Measurements from ENCODE around the gene ATP6V1G3. TPM values are rescaled to one million over a fixed set of nuclear protein-coding genes. Genes with fewer than 3 reads are reported as not detected.
"Not testable (repeated sequence)": the region's sequence is repeated elsewhere in the genome, so short reads cannot be mapped to it uniquely, and the experiment has no call there.

The ATP6V1G3 gene
- total RNA-seq, 2 donors from 2014 or later, result not detected

GRCh38 chr1:198528364-198528763 lies 12.1 kb downstream of the ATP6V1G3 start:
- Histone ChIP-seq H3K36me3 (no peaks in the 10 kb centered on the region), H3K4me3 (no peak overlapping the region), H3K4me1 (replicated peaks) (no peaks in the 10 kb centered on the region), H3K27me3 (replicated peaks; ENCODE audit: insufficient read depth) (no peaks in the 10 kb centered on the region), H3K27ac (no peak overlapping the region), H3K9me3 (no peaks in the 10 kb centered on the region)
- intact Hi-C loops (cut with DNase I), result no loop called here
- DNase-seq (ENCODE audit: low spot score), result no peak
- WGBS, result 86% methylated on average over 1 of the region's 1 CpG
- no peak for TF ChIP-seq POLR2A (IDR thresholded peaks at IDR 0.05)

DNA sequence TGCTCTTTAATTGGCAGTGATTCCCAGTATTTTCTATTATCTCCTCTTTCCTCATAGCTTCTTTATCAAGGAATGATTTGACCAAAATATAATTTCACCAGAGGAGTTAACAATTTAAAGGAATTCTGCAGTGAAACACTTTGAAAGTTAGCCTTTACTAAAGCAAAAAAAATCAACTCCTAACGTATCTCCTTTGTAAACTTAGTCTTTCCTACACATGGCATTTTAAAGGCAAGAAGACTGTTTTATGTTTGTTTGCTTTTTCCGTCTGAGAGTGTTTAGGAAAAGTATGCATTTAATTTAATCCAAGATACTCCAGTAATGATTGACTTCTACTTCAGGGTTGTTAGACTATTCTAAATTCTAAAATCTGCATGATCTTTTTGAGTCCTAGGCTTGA lies 15.9 kb downstream of the ATP6V1G3 start:
- no peaks in the 10 kb centered on the region for H3K4me1 ChIP-seq (replicated peaks)
- 46% methylated on average over 2 of the region's 2 CpGs for WGBS
- H3K9me3 ChIP-seq, result no peaks in the 10 kb centered on the region
- DNase-seq (ENCODE audit: low spot score), result no peak
- no peak overlapping the region for H3K4me3 ChIP-seq
- no peak overlapping the region for H3K27ac ChIP-seq
- H3K36me3 ChIP-seq, result no peaks in the 10 kb centered on the region
- H3K27me3 ChIP-seq (replicated peaks; ENCODE audit: insufficient read depth), result no peaks in the 10 kb centered on the region
- intact Hi-C loops (cut with DNase I), result no loop called here
- TF ChIP-seq, protein P1, sequence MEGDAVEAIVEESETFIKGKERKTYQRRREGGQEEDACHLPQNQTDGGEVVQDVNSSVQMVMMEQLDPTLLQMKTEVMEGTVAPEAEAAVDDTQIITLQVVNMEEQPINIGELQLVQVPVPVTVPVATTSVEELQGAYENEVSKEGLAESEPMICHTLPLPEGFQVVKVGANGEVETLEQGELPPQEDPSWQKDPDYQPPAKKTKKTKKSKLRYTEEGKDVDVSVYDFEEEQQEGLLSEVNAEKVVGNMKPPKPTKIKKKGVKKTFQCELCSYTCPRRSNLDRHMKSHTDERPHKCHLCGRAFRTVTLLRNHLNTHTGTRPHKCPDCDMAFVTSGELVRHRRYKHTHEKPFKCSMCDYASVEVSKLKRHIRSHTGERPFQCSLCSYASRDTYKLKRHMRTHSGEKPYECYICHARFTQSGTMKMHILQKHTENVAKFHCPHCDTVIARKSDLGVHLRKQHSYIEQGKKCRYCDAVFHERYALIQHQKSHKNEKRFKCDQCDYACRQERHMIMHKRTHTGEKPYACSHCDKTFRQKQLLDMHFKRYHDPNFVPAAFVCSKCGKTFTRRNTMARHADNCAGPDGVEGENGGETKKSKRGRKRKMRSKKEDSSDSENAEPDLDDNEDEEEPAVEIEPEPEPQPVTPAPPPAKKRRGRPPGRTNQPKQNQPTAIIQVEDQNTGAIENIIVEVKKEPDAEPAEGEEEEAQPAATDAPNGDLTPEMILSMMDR (IDR thresholded peaks at IDR 0.05), result no peak
- no peak for TF ChIP-seq POLR2AphosphoS5 (IDR thresholded peaks at IDR 0.05)
- no peak for TF ChIP-seq POLR2A (IDR thresholded peaks at IDR 0.05)

GRCh38 chr1:198524127-198524526 lies 16.4 kb downstream of the ATP6V1G3 start:
- H3K4me1 ChIP-seq (replicated peaks); H3K9me3 ChIP-seq; DNase-seq (ENCODE audit: low spot score); intact Hi-C loops (cut with DNase I); H3K4me3 ChIP-seq; H3K36me3 ChIP-seq; H3K27me3 ChIP-seq (replicated peaks; ENCODE audit: insufficient read depth); H3K27ac ChIP-seq: not testable (repeated sequence)
- WGBS, result 68% methylated on average over 10 of the region's 10 CpGs

DNA sequence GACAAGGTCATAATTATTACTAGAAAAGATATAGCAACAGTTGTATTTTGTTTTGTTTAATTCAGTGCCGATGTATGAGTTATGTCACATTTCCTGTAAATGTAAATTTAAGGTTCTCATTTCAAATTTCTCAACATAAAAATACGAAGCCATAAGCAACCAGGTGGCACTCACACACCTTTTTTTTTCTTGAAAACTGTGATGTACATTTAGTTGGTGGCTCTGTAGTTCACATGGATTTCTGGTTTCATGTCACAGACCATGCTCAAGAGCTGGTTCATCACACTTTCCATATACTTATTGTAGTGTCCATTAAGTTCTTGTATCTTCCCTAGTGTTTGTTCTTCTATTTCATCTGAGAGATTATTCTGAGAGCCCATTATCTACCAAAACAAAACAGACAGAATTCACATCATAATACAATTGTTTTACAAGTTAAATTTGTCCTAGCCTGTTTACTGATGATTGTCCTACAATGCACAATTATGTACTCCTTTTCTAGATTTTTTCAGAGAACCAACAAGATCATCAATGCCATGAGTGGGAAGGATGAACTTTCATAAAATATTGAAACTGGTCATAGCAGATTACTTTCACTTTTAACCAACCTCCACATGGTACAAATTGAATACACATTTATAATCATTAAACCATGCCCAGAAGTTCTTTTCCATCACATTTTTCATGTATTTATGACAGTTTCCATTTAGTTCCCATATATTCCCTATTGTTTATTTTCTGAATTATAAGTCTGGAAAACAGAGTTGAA lies 17.1 kb downstream of the ATP6V1G3 start:
- WGBS, result 72% methylated on average over 2 of the region's 2 CpGs
- intact Hi-C loops (cut with DNase I), result no loop called here
- TF ChIP-seq POLR2A (IDR thresholded peaks at IDR 0.05) (no peak), POLR2AphosphoS5 (IDR thresholded peaks at IDR 0.05) (no peak)
- TF ChIP-seq, protein P1 (IDR thresholded peaks at IDR 0.05), result no peak
- Histone ChIP-seq H3K9me3 (no peaks in the 10 kb centered on the region), H3K4me1 (replicated peaks) (no peaks in the 10 kb centered on the region), H3K36me3 (no peaks in the 10 kb centered on the region), H3K4me3 (no peak overlapping the region), H3K27me3 (replicated peaks; ENCODE audit: insufficient read depth) (no peaks in the 10 kb centered on the region), H3K27ac (no peak overlapping the region)
- DNase-seq (ENCODE audit: low spot score), result no peak

- Histone ChIP-seq H3K27me3 (replicated peaks; ENCODE audit: insufficient read depth) (no peaks in the 10 kb centered on the region), H3K27ac (no peak overlapping the region), H3K36me3 (no peaks in the 10 kb centered on the region), H3K4me3 (no peak overlapping the region), H3K4me1 (replicated peaks) (no peaks in the 10 kb centered on the region), H3K9me3 (no peaks in the 10 kb centered on the region)
- 89% methylated on average over 5 of the region's 5 CpGs for WGBS
- intact Hi-C loops (cut with DNase I), result no loop called here
- DNase-seq (ENCODE audit: low spot score), result no peak
- TF ChIP-seq POLR2AphosphoS5 (IDR thresholded peaks at IDR 0.05) (no peak), POLR2A (IDR thresholded peaks at IDR 0.05) (no peak)
- TF ChIP-seq, protein P1 (IDR thresholded peaks at IDR 0.05), result no peak
These were observed 19.8 kb downstream of the ATP6V1G3 start for GRCh38 chr1:198520524-198521254.
